PFSK-1 (cell line): ENCODE measurements around the gene DLD.

Source experiments
- FOXP2 ChIP-seq: optimal IDR thresholded peaks from 2 replicates; pipeline ENCODE3; 2011; ENCODE audit warnings: borderline replicate concordance, control low read depth, inconsistent platforms; ENCODE audit not compliant: insufficient read depth; ENCODE audit errors: extremely low read length, extremely low read depth
- POLR2AphosphoS5 ChIP-seq: IDR thresholded peaks from 2 replicates; pipeline ENCODE4 v1.6.1; 2012; ENCODE audit warnings: low read depth, mild to moderate bottlenecking, control low read depth, low read length, moderate library complexity
- REST ChIP-seq, 2 experiments: IDR thresholded peaks; 2 replicates each; pipeline versions ENCODE4 v1.6.1 to v1.8.0; 2011 to 2012; ENCODE audit warnings: low read depth in 2 of 2, low read length in 2 of 2, control low read depth in 1 of 2, inconsistent platforms in 1 of 2, mild to moderate bottlenecking in 1 of 2, moderate library complexity in 1 of 2; ENCODE audit not compliant: insufficient read depth in 1 of 2
- SIN3A ChIP-seq: IDR thresholded peaks from 2 replicates; pipeline ENCODE4 v1.6.1; 2012; ENCODE audit warnings: mild to moderate bottlenecking, low read length, moderate library complexity, borderline replicate concordance; ENCODE audit not compliant: insufficient read depth
- TAF1 ChIP-seq: IDR thresholded peaks from 2 replicates; pipeline ENCODE4 v1.6.1; 2012; ENCODE audit warnings: low read length, control low read depth, borderline replicate concordance; ENCODE audit not compliant: insufficient read depth

The DLD gene

GRCh38 chr7:107936312-107936711, 45.3 kb downstream of the DLD start:
- TF ChIP-seq FOXP2 (no peak), REST (IDR thresholded peaks at IDR 0.05; ENCODE audit: insufficient read depth in 1 of 2, low read depth in 2 of 2, low read length in 2 of 2) (no peak), POLR2AphosphoS5 (no peak), SIN3A (no peak), TAF1 (no peak)

- TF ChIP-seq TAF1 (no peak), SIN3A (no peak), POLR2AphosphoS5 (no peak), REST (IDR thresholded peaks at IDR 0.05; ENCODE audit: insufficient read depth in 1 of 2, low read depth in 2 of 2, low read length in 2 of 2) (no peak), FOXP2 (no peak)
Measured at GRCh38 chr7:107937531-107937930, 46.5 kb downstream of the DLD start.

- no peak for TF ChIP-seq SIN3A
- TF ChIP-seq REST (IDR thresholded peaks at IDR 0.05; ENCODE audit: insufficient read depth in 1 of 2, low read depth in 2 of 2, low read length in 2 of 2) = no peak
- no peak for TF ChIP-seq FOXP2
- no peak for TF ChIP-seq TAF1
- no peak for TF ChIP-seq POLR2AphosphoS5
Measured at GRCh38 chr7:107938456-107939250, 47.7 kb downstream of the DLD start.

GRCh38 chr7:107939573-107940489, 48.8 kb downstream of the DLD start:
- TF ChIP-seq FOXP2 = no peak
- TF ChIP-seq SIN3A = no peak
- no peak; a peak in 1 of 4 replicates for TF ChIP-seq REST (IDR thresholded peaks at IDR 0.05; ENCODE audit: insufficient read depth in 1 of 2, low read depth in 2 of 2, low read length in 2 of 2)
- no peak; the same call in 1 of the 2 replicates for TF ChIP-seq TAF1
- peak; percentile 40; the same call in 1 of the 2 replicates for TF ChIP-seq POLR2AphosphoS5
